Stimulated activated CD4-positive, alpha-beta T cell treated with anti-CD3 and anti-CD28 coated beads, TNF-alpha, amount 100 ng/mL, for 24 hours (primary cell): ENCODE measurements around the gene CACNB4.
"Not testable (repeated sequence)": the region's sequence is repeated elsewhere in the genome, so short reads cannot be mapped to it uniquely, and the experiment has no call there.

Experiments
- DNase-seq, 3 experiments: peaks; one replicate each; pipeline ENCODE4 v3.0.0-alpha.2; 2020; ENCODE audit warnings: low read depth in 3 of 3

The CACNB4 gene

GRCh38 chr2:151824886-151825285 lies 274.0 kb downstream of the CACNB4 start:
- DNase-seq: no peak

- no peak for DNase-seq
Observed at GRCh38 chr2:151823651-151824050, 275.2 kb downstream of the CACNB4 start.

- no peak for DNase-seq
Observed at GRCh38 chr2:151819920-151820319, 278.9 kb downstream of the CACNB4 start.

GRCh38 chr2:151817929-151818328 lies 280.9 kb downstream of the CACNB4 start:
- DNase-seq: no peak

- no peak for DNase-seq
Observed at GRCh38 chr2:151816843-151817242, 282.0 kb downstream of the CACNB4 start.

GRCh38 chr2:151815821-151816489 lies 282.9 kb downstream of the CACNB4 start:
- no peak for DNase-seq

- no peak for DNase-seq
Observed at GRCh38 chr2:151810489-151810888, 288.4 kb downstream of the CACNB4 start.

- DNase-seq: no peak
Observed at GRCh38 chr2:151809073-151809383, 289.8 kb downstream of the CACNB4 start.

GRCh38 chr2:151808258-151809072 lies 290.4 kb downstream of the CACNB4 start:
- DNase-seq: no peak

- DNase-seq: no peak
Observed at GRCh38 chr2:151805961-151806360, 292.9 kb downstream of the CACNB4 start.

GRCh38 chr2:151805343-151805742 lies 293.5 kb downstream of the CACNB4 start:
- no peak for DNase-seq

- DNase-seq: no peak
Observed at GRCh38 chr2:151803811-151804210, 295.0 kb downstream of the CACNB4 start.

GRCh38 chr2:151802315-151802714 lies 296.5 kb downstream of the CACNB4 start:
- DNase-seq: no peak

- no peak for DNase-seq
Observed at GRCh38 chr2:151799886-151800292, 299.0 kb downstream of the CACNB4 start.

GRCh38 chr2:151796774-151797173 lies 302.1 kb downstream of the CACNB4 start:
- no peak for DNase-seq

GRCh38 chr2:151795646-151796240 lies 303.1 kb downstream of the CACNB4 start:
- DNase-seq: no peak

- not testable (repeated sequence) for DNase-seq
Observed at GRCh38 chr2:151794422-151794821, 304.4 kb downstream of the CACNB4 start.

- no peak for DNase-seq
Observed at GRCh38 chr2:151793123-151793522, 305.7 kb downstream of the CACNB4 start.

- DNase-seq: no peak
Observed at GRCh38 chr2:151792589-151792988, 306.3 kb downstream of the CACNB4 start.

GRCh38 chr2:151791545-151791944 lies 307.3 kb downstream of the CACNB4 start:
- DNase-seq: no peak

GRCh38 chr2:151790689-151791088 lies 308.2 kb downstream of the CACNB4 start:
- no peak for DNase-seq

- no peak for DNase-seq
Observed at GRCh38 chr2:151789055-151789834, 309.6 kb downstream of the CACNB4 start.
